ENCODE data around the gene CES1. TPM values are rescaled to one million over a fixed set of nuclear protein-coding genes. Genes with fewer than 3 reads are reported as not detected.
"Not testable (repeated sequence)": the region's sequence is repeated elsewhere in the genome, so short reads cannot be mapped to it uniquely, and the experiment has no call there.

Gene CES1
- total RNA-seq, 2 experiments from 2014 or later: not detected

DNA sequence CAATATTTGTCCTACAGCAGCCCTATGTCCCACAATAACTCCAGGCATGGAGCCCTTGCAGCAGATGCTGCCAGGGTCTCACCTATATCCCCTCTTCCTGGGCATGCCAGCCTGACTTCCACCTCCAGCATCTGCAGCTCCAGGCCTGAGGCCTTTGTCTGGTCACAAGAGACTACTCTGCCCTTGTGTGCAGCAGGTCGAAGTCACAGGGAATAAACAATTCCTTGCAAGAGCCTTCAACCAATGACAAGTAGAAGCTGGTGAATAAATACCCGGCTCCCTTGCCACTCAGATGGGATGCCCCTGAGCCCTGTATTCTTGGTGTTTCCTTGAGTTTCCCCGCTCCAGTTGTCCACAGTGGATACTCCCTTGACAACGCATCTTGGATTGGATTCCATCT is 23.0 kb downstream of the CES1 start:
- Histone ChIP-seq H3K27ac (ENCODE audit: low read depth, low read length, poor library complexity, severe bottlenecking) (no peak overlapping the region), H2AFZ (ENCODE audit: low read length) (no peak overlapping the region), H3K4me1 (ENCODE audit: insufficient read depth, low read length, poor library complexity, severe bottlenecking) (no peaks in the 10 kb centered on the region), H3K4me3 (ENCODE audit: low read depth, low read length, poor library complexity, severe bottlenecking) (no peak overlapping the region), H3K4me2 (ENCODE audit: low read length) (no peak overlapping the region), H4K20me1 (ENCODE audit: insufficient read depth, low read length) (no peaks in the 10 kb centered on the region), H3K36me3 (ENCODE audit: insufficient read depth, low read length) (no peaks in the 10 kb centered on the region), H3K79me2 (ENCODE audit: insufficient read depth, low read depth, low read length) (no peaks in the 10 kb centered on the region), H3K9me2 (ENCODE audit: insufficient read depth, low read length) (no peaks in the 10 kb centered on the region), H3K9me3 (ENCODE audit: low read length) (no peaks in the 10 kb centered on the region)
- CTCF ChIA-PET (ENCODE audit: unreplicated experiment): interaction anchor here (0.6 kb wide), 1 partner anchor 548 kb away, joined by 3 read pairs; no protein-coding TSS in a partner anchor
- no peak for DNase-seq (ENCODE audit: low spot score)
- TF ChIP-seq, protein P1, sequence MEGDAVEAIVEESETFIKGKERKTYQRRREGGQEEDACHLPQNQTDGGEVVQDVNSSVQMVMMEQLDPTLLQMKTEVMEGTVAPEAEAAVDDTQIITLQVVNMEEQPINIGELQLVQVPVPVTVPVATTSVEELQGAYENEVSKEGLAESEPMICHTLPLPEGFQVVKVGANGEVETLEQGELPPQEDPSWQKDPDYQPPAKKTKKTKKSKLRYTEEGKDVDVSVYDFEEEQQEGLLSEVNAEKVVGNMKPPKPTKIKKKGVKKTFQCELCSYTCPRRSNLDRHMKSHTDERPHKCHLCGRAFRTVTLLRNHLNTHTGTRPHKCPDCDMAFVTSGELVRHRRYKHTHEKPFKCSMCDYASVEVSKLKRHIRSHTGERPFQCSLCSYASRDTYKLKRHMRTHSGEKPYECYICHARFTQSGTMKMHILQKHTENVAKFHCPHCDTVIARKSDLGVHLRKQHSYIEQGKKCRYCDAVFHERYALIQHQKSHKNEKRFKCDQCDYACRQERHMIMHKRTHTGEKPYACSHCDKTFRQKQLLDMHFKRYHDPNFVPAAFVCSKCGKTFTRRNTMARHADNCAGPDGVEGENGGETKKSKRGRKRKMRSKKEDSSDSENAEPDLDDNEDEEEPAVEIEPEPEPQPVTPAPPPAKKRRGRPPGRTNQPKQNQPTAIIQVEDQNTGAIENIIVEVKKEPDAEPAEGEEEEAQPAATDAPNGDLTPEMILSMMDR (conservative IDR thresholded peaks at IDR 0.05; ENCODE audit: low read length): no peak
- TF ChIP-seq EZH2phosphoT487 (IDR thresholded peaks at IDR 0.05; ENCODE audit: borderline replicate concordance, low read depth, low read length): no peak
- intact Hi-C loops (cut with micrococcal nuclease; ENCODE audit: unreplicated experiment): no loop called here
- BruUV-seq (replicated peaks): no TSS peak
- POLR2A ChIA-PET: no interaction called here

DNA sequence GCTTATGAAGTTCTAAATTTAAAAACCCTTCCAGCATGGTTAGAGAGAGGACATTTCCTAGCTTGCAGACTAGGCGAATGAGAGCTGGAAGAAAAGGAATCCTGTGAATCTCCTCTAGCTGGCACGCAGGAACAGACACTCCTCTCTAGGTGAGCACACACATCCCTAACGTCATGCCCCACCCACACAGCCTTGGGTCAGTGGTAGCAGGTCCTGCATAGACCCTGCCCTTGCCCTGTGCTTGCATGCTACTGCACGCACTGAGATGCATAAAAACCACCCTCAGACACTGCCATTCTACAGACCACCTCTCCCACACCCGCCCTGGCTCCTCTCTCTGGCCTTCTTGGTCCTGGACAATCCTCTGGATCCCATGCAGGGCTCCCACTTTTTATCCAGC is 23.5 kb downstream of the CES1 start:
- Histone ChIP-seq H4K20me1 (ENCODE audit: insufficient read depth, low read length) (no peaks in the 10 kb centered on the region), H3K4me1 (ENCODE audit: insufficient read depth, low read length, poor library complexity, severe bottlenecking) (no peaks in the 10 kb centered on the region), H3K79me2 (ENCODE audit: insufficient read depth, low read depth, low read length) (no peaks in the 10 kb centered on the region), H3K36me3 (ENCODE audit: insufficient read depth, low read length) (no peaks in the 10 kb centered on the region), H3K9me3 (ENCODE audit: low read length) (no peaks in the 10 kb centered on the region), H3K27ac (ENCODE audit: low read depth, low read length, poor library complexity, severe bottlenecking) (no peak overlapping the region), H3K9me2 (ENCODE audit: insufficient read depth, low read length) (no peaks in the 10 kb centered on the region), H2AFZ (ENCODE audit: low read length) (no peak overlapping the region), H3K4me3 (ENCODE audit: low read depth, low read length, poor library complexity, severe bottlenecking) (no peak overlapping the region), H3K4me2 (ENCODE audit: low read length) (no peak overlapping the region)
- intact Hi-C loops (cut with micrococcal nuclease; ENCODE audit: unreplicated experiment): no loop called here
- no peak for DNase-seq (ENCODE audit: low spot score)
- TF ChIP-seq EZH2phosphoT487 (IDR thresholded peaks at IDR 0.05; ENCODE audit: borderline replicate concordance, low read depth, low read length): no peak
- TF ChIP-seq, protein P1 (conservative IDR thresholded peaks at IDR 0.05; ENCODE audit: low read length): no peak
- BruUV-seq (replicated peaks): no TSS peak
- POLR2A ChIA-PET: no interaction called here
- CTCF ChIA-PET (ENCODE audit: unreplicated experiment): no interaction called here

DNA sequence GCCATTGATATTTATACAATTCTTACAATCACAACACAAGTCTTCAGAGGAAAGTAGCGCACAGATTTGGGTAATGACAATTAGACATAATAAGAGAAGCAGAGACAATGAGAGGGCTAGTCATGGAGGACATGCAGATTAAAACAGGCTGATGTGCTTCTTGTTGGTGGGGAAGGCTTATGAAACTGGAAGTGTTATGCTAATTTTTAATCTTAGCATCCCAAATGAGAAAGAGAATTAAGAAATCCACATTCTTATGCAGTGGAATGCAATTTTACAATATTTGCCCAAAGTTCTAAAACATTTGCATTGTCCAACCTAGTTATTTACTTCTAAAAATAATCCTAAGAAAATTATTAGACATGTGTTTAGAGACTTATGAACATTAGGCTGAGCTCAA is 24.6 kb downstream of the CES1 start:
- H2AFZ ChIP-seq (ENCODE audit: low read length); H3K79me2 ChIP-seq (ENCODE audit: insufficient read depth, low read depth, low read length); H3K36me3 ChIP-seq (ENCODE audit: insufficient read depth, low read length); H3K9me2 ChIP-seq (ENCODE audit: insufficient read depth, low read length); DNase-seq (ENCODE audit: low spot score); H3K4me1 ChIP-seq (ENCODE audit: insufficient read depth, low read length, poor library complexity, severe bottlenecking); BruUV-seq (replicated peaks); H3K4me3 ChIP-seq (ENCODE audit: low read depth, low read length, poor library complexity, severe bottlenecking); CTCF ChIA-PET (ENCODE audit: unreplicated experiment); POLR2A ChIA-PET; intact Hi-C loops (cut with micrococcal nuclease; ENCODE audit: unreplicated experiment); H3K9me3 ChIP-seq (ENCODE audit: low read length); H3K27ac ChIP-seq (ENCODE audit: low read depth, low read length, poor library complexity, severe bottlenecking); H3K4me2 ChIP-seq (ENCODE audit: low read length); H4K20me1 ChIP-seq (ENCODE audit: insufficient read depth, low read length): not testable (repeated sequence)

DNA sequence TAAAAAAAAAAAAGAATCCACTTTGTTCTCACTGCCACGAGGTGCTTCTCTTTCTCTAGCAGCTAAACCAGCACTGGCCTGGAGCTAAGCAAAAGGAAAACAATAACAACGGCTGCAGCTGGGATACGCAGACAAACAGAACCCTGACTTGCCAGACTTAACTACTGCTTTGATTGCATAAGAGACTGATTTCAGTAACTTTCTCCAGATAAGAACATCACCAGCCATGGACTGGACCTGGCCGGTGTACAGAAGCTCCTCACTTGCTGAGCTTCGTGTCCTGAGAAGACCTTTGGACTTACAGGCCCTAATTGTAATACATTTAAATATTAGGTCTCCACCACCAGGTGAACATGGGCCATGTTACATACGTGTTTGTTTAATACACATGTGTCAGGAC is 27.8 kb downstream of the CES1 start:
- H3K79me2 ChIP-seq (ENCODE audit: insufficient read depth, low read depth, low read length); H2AFZ ChIP-seq (ENCODE audit: low read length); H3K4me1 ChIP-seq (ENCODE audit: insufficient read depth, low read length, poor library complexity, severe bottlenecking); intact Hi-C loops (cut with micrococcal nuclease; ENCODE audit: unreplicated experiment); BruUV-seq (replicated peaks); H3K36me3 ChIP-seq (ENCODE audit: insufficient read depth, low read length); H3K27ac ChIP-seq (ENCODE audit: low read depth, low read length, poor library complexity, severe bottlenecking); H4K20me1 ChIP-seq (ENCODE audit: insufficient read depth, low read length); DNase-seq (ENCODE audit: low spot score); H3K9me3 ChIP-seq (ENCODE audit: low read length); CTCF ChIA-PET (ENCODE audit: unreplicated experiment); H3K4me3 ChIP-seq (ENCODE audit: low read depth, low read length, poor library complexity, severe bottlenecking); H3K4me2 ChIP-seq (ENCODE audit: low read length); POLR2A ChIA-PET; H3K9me2 ChIP-seq (ENCODE audit: insufficient read depth, low read length): not testable (repeated sequence)

DNA sequence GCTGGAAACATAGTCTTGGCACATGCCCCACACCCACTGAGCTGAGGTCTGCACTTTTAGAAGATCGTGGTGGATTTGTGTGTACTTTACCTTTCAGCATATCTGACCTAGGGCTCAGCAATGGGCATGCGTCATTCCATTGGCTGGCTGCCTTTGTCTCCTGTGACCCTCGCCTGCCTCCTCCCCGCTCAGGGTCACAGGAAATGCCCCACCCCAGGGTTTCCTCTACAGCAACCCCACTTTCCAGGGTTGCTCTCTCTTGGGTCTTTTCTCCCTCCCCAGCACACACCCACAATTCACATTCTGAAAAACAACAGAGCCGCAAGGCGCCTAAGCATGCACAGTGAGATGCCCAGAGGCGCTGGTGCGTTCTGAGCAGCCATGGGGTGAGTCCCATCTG is 29.2 kb downstream of the CES1 start:
- H3K27ac ChIP-seq (ENCODE audit: low read depth, low read length, poor library complexity, severe bottlenecking); H3K4me3 ChIP-seq (ENCODE audit: low read depth, low read length, poor library complexity, severe bottlenecking); H3K36me3 ChIP-seq (ENCODE audit: insufficient read depth, low read length); BruUV-seq (replicated peaks); H3K79me2 ChIP-seq (ENCODE audit: insufficient read depth, low read depth, low read length); H3K4me1 ChIP-seq (ENCODE audit: insufficient read depth, low read length, poor library complexity, severe bottlenecking); POLR2A ChIA-PET; H3K9me3 ChIP-seq (ENCODE audit: low read length); H4K20me1 ChIP-seq (ENCODE audit: insufficient read depth, low read length); DNase-seq (ENCODE audit: low spot score); CTCF ChIA-PET (ENCODE audit: unreplicated experiment); H3K4me2 ChIP-seq (ENCODE audit: low read length); H2AFZ ChIP-seq (ENCODE audit: low read length); H3K9me2 ChIP-seq (ENCODE audit: insufficient read depth, low read length); intact Hi-C loops (cut with micrococcal nuclease; ENCODE audit: unreplicated experiment): not testable (repeated sequence)

Measured in OCI-LY7 (cell line).